Neuronal stem cell (in vitro differentiated cells): ENCODE results near the gene GPC2.

Experiments used
- DNase-seq: peaks from one replicate; pipeline ENCODE4 v3.0.0-alpha.2; 2013; ENCODE audit warnings: low spot score
- H2AFZ ChIP-seq: one replicate; pipeline ENCODE4 v1.6.1; 2013; ENCODE audit warnings: mild to moderate bottlenecking, low read length, inconsistent platforms
- H2AK5ac ChIP-seq: 2 replicates; pipeline ENCODE4 v1.6.1; 2013; ENCODE audit warnings: low read depth, mild to moderate bottlenecking, inconsistent platforms, low read length, moderate library complexity, mixed read lengths
- H2BK120ac ChIP-seq: 2 replicates; pipeline ENCODE4 v1.6.1; 2013; ENCODE audit warnings: low read depth, mild to moderate bottlenecking, inconsistent platforms, low read length, moderate library complexity, mixed read lengths
- H2BK12ac ChIP-seq: one replicate; pipeline ENCODE4 v1.6.1; 2013; ENCODE audit warnings: low read length, inconsistent platforms
- H2BK15ac ChIP-seq: 2 replicates; pipeline ENCODE4 v1.6.1; 2013; ENCODE audit warnings: mild to moderate bottlenecking, low read length, inconsistent platforms, mixed read lengths
- H2BK5ac ChIP-seq: one replicate; pipeline ENCODE4 v1.6.1; 2013; ENCODE audit warnings: inconsistent platforms, mild to moderate bottlenecking, low read length, moderate library complexity
- H3K14ac ChIP-seq: one replicate; pipeline ENCODE4 v1.6.1; 2013; ENCODE audit warnings: low read length, inconsistent platforms
- H3K18ac ChIP-seq: 2 replicates; pipeline ENCODE4 v1.6.1; 2013; ENCODE audit warnings: low read length, inconsistent platforms
- H3K23ac ChIP-seq: 2 replicates; pipeline ENCODE4 v1.6.1; 2013; ENCODE audit warnings: low read depth, mild to moderate bottlenecking, mixed read lengths, low read length, inconsistent platforms; ENCODE audit not compliant: poor library complexity
- H3K27ac ChIP-seq: replicated peaks from 3 replicates; pipeline ENCODE4 v1.5.1; 2013; ENCODE audit warnings: low read length, inconsistent platforms
- H3K27me3 ChIP-seq, 3 experiments: 2 replicates each; pipeline ENCODE4 v1.6.1; 2013; ENCODE audit warnings: low read length in 3 of 3, mild to moderate bottlenecking in 2 of 3, inconsistent platforms in 1 of 3, low read depth in 1 of 3, mixed read lengths in 1 of 3, moderate library complexity in 1 of 3; ENCODE audit not compliant: control insufficient read depth in 3 of 3, insufficient read depth in 3 of 3
- H3K36me3 ChIP-seq, 2 donors: replicated peaks in 1 of 2; 2 replicates each; pipeline ENCODE4 v1.6.1; 2013; ENCODE audit warnings: low read length in 2 of 2; ENCODE audit not compliant: control insufficient read depth in 2 of 2, insufficient read depth in 2 of 2
- H3K4ac ChIP-seq: 2 replicates; pipeline ENCODE4 v1.6.1; 2013; ENCODE audit warnings: inconsistent platforms, mild to moderate bottlenecking, low read length, moderate library complexity
- H3K4me1 ChIP-seq, 2 donors: 1 replicate in 1 of 2; 2 replicates in 1 of 2; pipeline ENCODE4 v1.6.1; 2013; ENCODE audit warnings: low read length in 2 of 2, low read depth in 1 of 2; ENCODE audit not compliant: control insufficient read depth in 2 of 2, insufficient read depth in 1 of 2
- H3K4me2 ChIP-seq: one replicate; pipeline ENCODE4 v1.6.1; 2013; ENCODE audit warnings: mild to moderate bottlenecking, low read length, inconsistent platforms; ENCODE audit not compliant: insufficient read depth, poor library complexity, severe bottlenecking
- H3K4me3 ChIP-seq, 2 donors: 2 replicates each; pipeline ENCODE4 v1.5.1; 2013; ENCODE audit warnings: low read length in 2 of 2, mild to moderate bottlenecking in 2 of 2, inconsistent platforms in 1 of 2, moderate library complexity in 1 of 2
- H3K79me1 ChIP-seq: one replicate; pipeline ENCODE4 v1.6.1; 2013; ENCODE audit warnings: low read depth, mild to moderate bottlenecking, inconsistent platforms, low read length, moderate library complexity
- H3K9ac ChIP-seq: one replicate; pipeline ENCODE4 v1.6.1; 2013; ENCODE audit warnings: mild to moderate bottlenecking, low read depth, low read length, inconsistent platforms; ENCODE audit not compliant: poor library complexity
- H3K9me3 ChIP-seq, 2 donors: replicated peaks in 1 of 2; 2 replicates each; pipeline versions ENCODE3 to v1.6.1; 2013; ENCODE audit warnings: low read length in 2 of 2, mild to moderate bottlenecking in 2 of 2, inconsistent platforms in 1 of 2, low read depth in 1 of 2, mixed read lengths in 1 of 2, moderate library complexity in 1 of 2; ENCODE audit not compliant: control insufficient read depth in 2 of 2, insufficient read depth in 1 of 2
- H4K8ac ChIP-seq: one replicate; pipeline ENCODE4 v1.6.1; 2013; ENCODE audit warnings: low read depth, mild to moderate bottlenecking, inconsistent platforms, low read length, moderate library complexity
- H4K91ac ChIP-seq: one replicate; pipeline ENCODE4 v1.6.1; 2013; ENCODE audit warnings: low read length, low read depth, mild to moderate bottlenecking, inconsistent platforms; ENCODE audit not compliant: poor library complexity
- WGBS, 2 donors: extraction: QIAGEN DNeasy Blood & Tissue Kit; methylation state at CpG; one replicate each; pipeline ENCODE4 v1.1.7; 2013; ENCODE audit warnings: missing lambda C conversion rate in 2 of 2, mixed read lengths in 1 of 2; ENCODE audit not compliant: insufficient read length in 2 of 2, insufficient replicate concordance in 1 of 2; ENCODE audit errors: extremely low coverage in 2 of 2; 5-methylcytosine and 5-hydroxymethylcytosine counted together

Gene GPC2

DNA sequence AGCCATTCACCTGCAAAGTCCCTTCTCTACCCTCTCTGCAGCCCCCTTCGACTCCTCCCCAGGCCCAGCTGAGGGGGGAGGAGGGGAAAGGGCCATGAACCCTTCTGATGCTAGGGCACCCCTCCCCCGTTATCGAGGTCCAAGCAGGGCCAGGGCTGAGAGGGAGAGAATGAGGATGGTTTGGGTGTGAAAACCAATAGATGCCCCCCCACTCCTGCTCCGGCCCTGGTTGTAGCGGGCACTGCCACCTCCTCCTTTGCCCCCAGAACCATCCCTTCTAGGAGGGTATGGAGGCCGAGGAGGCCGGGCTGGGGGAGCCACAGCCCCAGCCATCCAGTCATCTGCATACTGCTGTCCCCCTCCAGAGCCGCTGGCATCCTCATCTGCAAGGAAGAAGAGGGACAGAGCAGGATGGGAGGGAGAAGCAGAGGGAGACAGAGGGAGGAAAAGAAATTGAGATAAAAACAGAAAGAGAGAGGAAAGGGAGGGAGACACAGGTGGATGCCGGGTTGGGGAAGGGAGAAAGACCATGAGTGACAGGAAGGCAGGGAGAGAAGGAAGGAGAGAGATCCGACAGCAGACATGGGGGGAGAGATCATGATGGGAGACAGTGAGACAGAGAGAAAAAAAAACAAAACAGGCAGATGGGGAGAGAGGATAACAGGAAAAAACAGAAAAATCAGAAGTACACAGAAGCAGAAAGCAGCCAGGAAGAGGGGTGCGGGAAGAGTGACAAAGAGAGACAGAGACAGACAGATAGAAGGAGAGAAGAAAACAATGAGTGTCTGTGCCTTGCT lies 6.9 kb downstream of the GPC2 start:
- no CpG with 5 or more reads among the region's 11 CpGs for WGBS, 2 donors
- no peak overlapping the region for H3K4me3 ChIP-seq

GRCh38 chr7:100169147-100169850 lies 7.9 kb downstream of the GPC2 start:
- H3K18ac ChIP-seq, result no peak overlapping the region
- no peak overlapping the region for H3K27ac ChIP-seq
- no peak overlapping the region for H3K14ac ChIP-seq
- no peak overlapping the region for H2AFZ ChIP-seq
- no peaks in the 10 kb centered on the region for H3K9me3 ChIP-seq
- H3K4me3 ChIP-seq, result no peak overlapping the region
- H2BK120ac ChIP-seq, result no peak overlapping the region
- no peak overlapping the region for H3K4ac ChIP-seq
- no peak overlapping the region for H3K9ac ChIP-seq
- H2BK15ac ChIP-seq, result no peak overlapping the region
- H2BK5ac ChIP-seq, result no peak overlapping the region
- peaks cover 3 to 36% of the 10 kb centered on the region in 2 donors for H3K36me3 ChIP-seq
- H3K4me2 ChIP-seq, result no peak overlapping the region
- H3K27me3 ChIP-seq, result peaks cover 0 to 36% (median 0%) of the 10 kb centered on the region in 3 experiments
- H4K8ac ChIP-seq, result no peak overlapping the region
- H2BK12ac ChIP-seq, result no peak overlapping the region
- no peak for DNase-seq
- no peak overlapping the region for H3K23ac ChIP-seq
- H3K4me1 ChIP-seq, result peaks cover 24 to 28% of the 10 kb centered on the region in 2 donors
- no peak overlapping the region for H4K91ac ChIP-seq
- H2AK5ac ChIP-seq, result no peak overlapping the region
- WGBS, 2 donors, result no CpG with 5 or more reads among the region's 11 CpGs
- H3K79me1 ChIP-seq, result peaks cover 2% of the 10 kb centered on the region

More for the DNA sequence above, 6.9 kb downstream of the GPC2 start:
- Histone ChIP-seq H2AK5ac (peak overlapping the region; percentile 78), H2BK15ac (no peak overlapping the region), H3K4me2 (no peak overlapping the region), H3K9ac (peak overlapping the region; percentile 55), H4K8ac (no peak overlapping the region), H3K27me3 (peaks cover 0 to 36% (median 0%) of the 10 kb centered on the region in 3 experiments), H3K4me1 (peaks cover 24 to 28% of the 10 kb centered on the region in 2 donors), H3K79me1 (peaks cover 2% of the 10 kb centered on the region), H3K4ac (peak overlapping the region; percentile 67), H2AFZ (no peak overlapping the region), H3K23ac (no peak overlapping the region), H4K91ac (no peak overlapping the region), H3K18ac (peak overlapping the region; percentile 13), H2BK12ac (no peak overlapping the region), H3K27ac (no peak overlapping the region), H3K9me3 (no peaks in the 10 kb centered on the region), H2BK5ac (no peak overlapping the region), H2BK120ac (peak overlapping the region; percentile 82), H3K14ac (no peak overlapping the region), H3K36me3 (peaks cover 6 to 46% of the 10 kb centered on the region in 2 donors)
- no peak for DNase-seq

GRCh38 chr7:100167912-100168323 lies 9.3 kb downstream of the GPC2 start:
- Histone ChIP-seq H3K4me2 (peak overlapping the region; percentile 77), H2AK5ac (no peak overlapping the region), H3K23ac (no peak overlapping the region), H3K79me1 (peaks cover 2% of the 10 kb centered on the region), H3K14ac (no peak overlapping the region), H3K9me3 (no peaks in the 10 kb centered on the region), H2BK12ac (no peak overlapping the region), H2AFZ (peak overlapping the region; percentile 85), H3K27me3 (peaks cover 0 to 36% (median 0%) of the 10 kb centered on the region in 3 experiments), H3K27ac (no peak overlapping the region), H2BK5ac (no peak overlapping the region), H3K36me3 (peaks cover 0 to 23% of the 10 kb centered on the region in 2 donors), H4K8ac (no peak overlapping the region), H3K9ac (peak overlapping the region; percentile 7), H3K18ac (peak overlapping the region; percentile 25), H2BK120ac (no peak overlapping the region), H3K4me3 (peak overlapping the region; percentile 39 to 71), H2BK15ac (no peak overlapping the region), H4K91ac (no peak overlapping the region), H3K4ac (no peak overlapping the region), H3K4me1 (peaks cover 24 to 28% of the 10 kb centered on the region in 2 donors)
- WGBS, 2 donors, result no CpG with 5 or more reads among the region's 11 CpGs
- no peak for DNase-seq
